CD4-positive, CD25-positive, alpha-beta regulatory T cell (primary cell): ENCODE measurements around the gene PHC2. TPM values are rescaled to one million over a fixed set of nuclear protein-coding genes. Genes with fewer than 3 reads are reported as not detected.

Experiments used
- polyA plus RNA-seq, 4 donors: library from polyadenylated mRNA; unstranded; fragments of 300-500 nt; fragmentation: Illumina TruSeq; gene quantifications; one replicate each; pipeline ENCODE4 v1.2.3, GENCODE V29; 2021
- total RNA-seq: library from RNA; stranded (reverse); gene quantifications from one replicate; pipeline ENCODE4 v1.2.3, GENCODE V29; 2022

The PHC2 gene
- total and polyA plus RNA-seq, 5 donors from 2014 or later = 9.7 to 34.8 (median 20.7) TPM

Other genes starting within 250 kb of the PHC2 start
- gene TRIM62, start 249.1 kb downstream of the PHC2 start, total RNA-seq = 29.1 TPM
- 1 to 10 TPM; 5.6 to 7.5 (median 6.2) TPM for gene TRIM62, start 249.1 kb downstream of the PHC2 start, polyA plus RNA-seq
- 20.2 TPM for gene ZNF362, start 174.6 kb downstream of the PHC2 start, total RNA-seq
- 10 to 100 TPM; 12.2 to 21.7 (median 14.0) TPM for gene ZNF362, start 174.6 kb downstream of the PHC2 start, polyA plus RNA-seq
- gene A3GALT2, start 110.0 kb downstream of the PHC2 start, total RNA-seq = not detected
- gene A3GALT2, start 110.0 kb downstream of the PHC2 start, polyA plus RNA-seq = not detected
- 0.94 TPM for gene ZSCAN20, start 41.5 kb upstream of the PHC2 start, total RNA-seq
- gene ZSCAN20, start 41.5 kb upstream of the PHC2 start, polyA plus RNA-seq = under 1 TPM in 2 of 4 donors, not detected in 2; 0.17 to 0.35 TPM